ENCODE data around the gene CTDSP2. TPM values are rescaled to one million over a fixed set of nuclear protein-coding genes. Genes with fewer than 3 reads are reported as not detected.
"Not testable (repeated sequence)": the region's sequence is repeated elsewhere in the genome, so short reads cannot be mapped to it uniquely, and the experiment has no call there.

CTDSP2 gene
- total RNA-seq, 1 experiment from 2014 or later, result 44.0 TPM

DNA sequence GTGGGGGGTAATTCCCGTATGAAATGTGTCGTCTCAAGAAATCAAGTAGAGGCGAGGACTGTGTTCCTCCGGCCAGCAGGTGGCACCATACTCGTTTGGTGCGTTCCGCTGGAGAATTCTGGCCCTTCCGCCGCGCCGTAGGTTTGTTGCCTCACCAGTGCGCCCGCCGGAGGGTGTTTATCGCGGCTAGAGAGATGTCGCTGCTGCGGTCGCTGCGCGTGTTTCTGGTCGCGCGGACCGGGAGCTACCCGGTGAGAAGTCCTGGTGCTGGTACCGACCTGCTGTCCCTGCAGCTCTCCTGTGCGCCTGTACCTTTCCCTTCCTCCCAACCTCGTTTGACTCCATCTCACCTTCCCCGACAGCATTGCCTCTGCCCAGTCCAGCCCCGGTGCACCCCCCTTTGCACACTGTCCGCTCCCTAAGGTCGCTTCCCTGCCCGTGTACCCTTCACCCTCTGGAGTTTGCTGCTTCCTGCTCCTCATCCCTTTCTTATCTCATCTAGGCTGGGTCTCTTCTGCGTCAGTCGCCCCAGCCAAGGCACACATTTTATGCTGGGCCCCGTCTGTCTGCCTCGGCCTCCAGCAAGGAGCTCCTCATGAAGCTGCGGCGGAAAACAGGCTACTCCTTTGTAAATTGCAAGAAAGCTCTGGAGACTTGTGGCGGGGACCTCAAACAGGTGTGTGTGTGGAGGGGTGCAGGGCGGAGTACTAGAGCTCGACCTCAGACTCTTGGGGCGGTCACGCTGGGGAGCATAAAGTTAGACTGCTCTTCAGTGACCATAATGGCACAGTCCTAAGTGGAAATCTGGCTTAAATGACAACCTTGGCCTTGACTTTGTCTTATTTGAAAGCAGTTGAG, 63.7 kb downstream of the CTDSP2 start, which contains the start of gene TSFM:
Gene TSFM (plus strand): TSS at position 180 of the 858 bp plus-strand sequence. CDS start 15 bp downstream, at position 195.
- DNase-seq (ENCODE audit: low read depth), result peak; percentile 92

DNA sequence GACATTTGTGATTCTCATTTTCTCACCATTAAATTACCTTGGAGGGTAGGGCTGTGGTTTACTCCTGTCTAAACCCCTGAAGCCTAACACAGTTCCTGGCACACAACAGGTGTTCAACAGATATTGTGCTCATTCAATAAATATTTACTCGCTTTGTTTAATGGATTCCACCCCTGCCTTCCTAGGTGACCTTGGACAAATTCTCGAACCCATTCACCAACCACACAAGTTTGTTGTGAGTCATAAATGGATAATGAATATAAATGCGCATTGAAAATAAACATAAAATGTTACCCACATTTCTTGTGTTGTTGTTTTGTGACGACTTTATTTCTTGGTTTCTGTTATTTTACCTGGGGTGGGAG, 64.3 kb downstream of the CTDSP2 start:
- DNase-seq (ENCODE audit: low read depth), result no peak

DNA sequence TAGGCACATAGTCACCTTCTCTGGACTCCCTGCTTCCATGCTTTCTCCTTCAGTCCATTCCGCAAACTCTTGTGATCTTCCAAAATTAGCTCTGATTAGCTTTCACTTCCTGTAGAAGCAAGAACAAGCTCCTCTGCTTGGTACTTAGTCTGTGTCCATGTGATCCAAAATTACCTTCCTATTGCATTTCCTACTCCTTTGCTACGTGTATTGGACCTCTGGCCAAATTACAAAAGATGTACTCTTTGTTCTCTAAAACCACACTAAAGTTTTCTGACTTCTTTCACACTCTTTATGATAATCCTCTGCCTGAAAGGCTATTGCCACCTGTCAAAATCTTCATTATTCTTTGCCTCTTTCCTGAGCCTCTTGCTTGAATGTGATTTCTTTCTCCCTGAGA, 64.7 kb downstream of the CTDSP2 start:
- DNase-seq (ENCODE audit: low read depth), result no peak

DNA sequence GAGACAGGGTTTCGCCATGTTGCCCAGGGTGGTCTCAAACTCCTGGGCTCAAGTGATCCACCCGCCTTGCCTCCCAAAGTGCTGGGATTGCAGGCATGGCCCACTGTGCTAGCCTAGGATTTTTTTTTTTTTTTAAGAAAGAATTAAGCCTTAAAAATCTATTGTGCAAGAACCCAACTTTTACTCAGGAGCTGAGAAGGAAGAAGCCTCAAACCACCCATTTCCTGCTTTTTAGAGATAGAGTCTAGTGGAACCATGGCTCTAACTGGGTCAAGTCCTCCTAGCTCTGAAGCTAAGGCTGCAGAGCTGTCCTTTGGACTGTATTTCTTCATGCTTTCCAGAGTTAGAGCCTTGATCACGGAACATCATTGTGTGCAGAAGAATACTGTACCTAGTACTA, 65.3 kb downstream of the CTDSP2 start:
- no peak for DNase-seq (ENCODE audit: low read depth)

DNA sequence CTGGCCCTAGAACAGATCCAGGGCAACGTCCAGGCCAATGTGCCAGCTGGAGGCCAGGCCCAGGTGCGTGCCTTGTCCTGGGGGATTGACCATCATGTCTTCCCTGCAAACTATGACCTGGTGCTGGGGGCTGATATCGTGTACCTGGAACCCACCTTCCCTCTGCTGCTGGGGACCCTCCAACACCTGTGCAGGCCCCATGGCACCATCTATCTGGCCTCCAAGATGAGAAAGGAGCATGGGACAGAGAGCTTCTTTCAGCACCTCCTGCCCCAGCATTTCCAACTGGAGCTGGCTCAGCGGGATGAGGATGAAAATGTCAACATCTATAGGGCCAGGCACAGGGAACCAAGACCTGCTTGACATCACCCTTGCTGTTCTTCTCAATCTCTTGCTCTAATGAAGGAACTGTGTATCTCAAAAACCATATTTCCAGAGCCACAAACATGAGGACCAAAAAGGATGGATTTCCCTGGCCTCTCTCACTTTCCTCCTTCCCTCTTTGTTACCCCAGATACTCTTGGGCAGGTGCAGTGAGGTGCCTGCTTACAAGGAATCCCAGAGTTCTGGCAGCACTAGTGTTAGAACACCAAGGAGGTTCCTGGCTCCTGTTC, 66.1 kb downstream of the CTDSP2 start:
- DNase-seq (ENCODE audit: low read depth), result no peak

DNA sequence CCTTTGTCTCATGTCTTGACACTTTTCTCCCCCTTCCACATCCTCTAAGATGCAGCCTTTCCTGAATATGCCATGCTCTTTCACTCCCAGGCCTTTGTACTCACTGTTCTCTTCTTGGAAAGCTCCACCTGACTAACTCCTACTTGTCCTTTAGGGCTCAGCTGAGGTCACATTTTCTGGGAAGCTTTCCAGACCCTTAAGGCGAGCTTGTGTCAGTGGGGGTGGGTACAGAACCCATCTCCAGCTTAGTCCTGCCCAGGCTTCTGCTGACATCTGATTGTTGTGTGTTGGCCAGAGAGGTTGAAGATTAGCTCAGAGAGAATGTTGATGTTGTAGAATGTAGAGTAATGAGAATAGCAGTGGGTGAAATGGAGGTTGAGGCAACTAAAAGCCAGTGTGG, 66.8 kb downstream of the CTDSP2 start:
- DNase-seq (ENCODE audit: low read depth), result peak; percentile 19

DNA sequence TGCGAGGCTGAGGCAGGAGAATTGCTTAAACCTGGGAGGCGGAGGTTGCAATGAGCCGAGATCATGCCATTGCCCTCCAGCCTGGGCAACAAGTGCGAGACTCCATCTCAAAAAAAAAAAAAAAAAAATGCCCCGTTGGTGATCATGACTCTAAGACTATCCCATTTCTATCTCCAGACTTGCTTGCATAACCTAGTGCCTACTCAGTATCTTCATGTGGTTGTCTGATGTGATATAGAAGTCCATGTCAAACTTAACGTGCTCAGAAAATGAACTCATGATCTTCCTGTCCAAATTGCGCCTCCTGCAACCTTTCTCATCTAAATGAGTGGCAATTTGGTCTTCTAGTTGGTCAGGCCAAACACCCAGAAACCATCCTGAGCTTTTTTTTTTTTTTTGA, 68.6 kb downstream of the CTDSP2 start:
- no peak for DNase-seq (ENCODE audit: low read depth)

DNA sequence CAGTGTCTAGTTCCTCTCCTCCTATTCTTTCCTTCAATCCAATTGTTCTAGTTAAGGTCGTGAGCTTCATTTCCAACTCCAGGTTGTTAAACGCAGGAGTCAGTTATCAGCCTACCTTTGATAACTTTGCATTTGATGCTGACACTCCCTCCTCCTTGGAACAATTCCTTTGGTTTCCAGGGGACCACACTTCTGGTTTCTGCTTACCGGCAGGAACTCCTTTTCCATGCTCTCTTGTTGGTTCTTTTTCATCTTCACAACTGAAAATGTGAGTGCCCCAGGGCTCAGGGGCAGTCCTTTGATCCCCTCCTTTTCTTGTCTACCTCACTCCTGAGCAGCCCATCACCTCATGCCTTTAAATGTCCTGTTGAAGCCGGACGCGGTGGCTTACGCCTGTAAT, 69.2 kb downstream of the CTDSP2 start:
- no peak for DNase-seq (ENCODE audit: low read depth)

DNA sequence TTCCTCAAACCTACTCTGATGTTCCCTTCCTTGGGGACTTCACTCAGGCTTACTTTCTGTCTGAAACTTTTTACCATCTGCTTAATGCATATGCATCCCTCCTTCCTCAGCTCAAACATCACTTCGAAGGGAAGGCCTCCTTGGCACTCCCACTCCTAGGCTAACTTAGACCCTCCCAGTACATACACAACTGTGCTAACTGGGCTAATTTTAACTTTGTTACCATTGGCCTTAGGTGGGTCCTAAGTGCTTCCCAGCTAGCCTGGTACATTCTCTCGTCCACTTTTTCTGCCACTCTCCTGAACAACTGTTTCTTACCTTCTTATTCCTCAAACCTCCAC, 70.3 kb downstream of the CTDSP2 start:
- DNase-seq (ENCODE audit: low read depth), result no peak

DNA sequence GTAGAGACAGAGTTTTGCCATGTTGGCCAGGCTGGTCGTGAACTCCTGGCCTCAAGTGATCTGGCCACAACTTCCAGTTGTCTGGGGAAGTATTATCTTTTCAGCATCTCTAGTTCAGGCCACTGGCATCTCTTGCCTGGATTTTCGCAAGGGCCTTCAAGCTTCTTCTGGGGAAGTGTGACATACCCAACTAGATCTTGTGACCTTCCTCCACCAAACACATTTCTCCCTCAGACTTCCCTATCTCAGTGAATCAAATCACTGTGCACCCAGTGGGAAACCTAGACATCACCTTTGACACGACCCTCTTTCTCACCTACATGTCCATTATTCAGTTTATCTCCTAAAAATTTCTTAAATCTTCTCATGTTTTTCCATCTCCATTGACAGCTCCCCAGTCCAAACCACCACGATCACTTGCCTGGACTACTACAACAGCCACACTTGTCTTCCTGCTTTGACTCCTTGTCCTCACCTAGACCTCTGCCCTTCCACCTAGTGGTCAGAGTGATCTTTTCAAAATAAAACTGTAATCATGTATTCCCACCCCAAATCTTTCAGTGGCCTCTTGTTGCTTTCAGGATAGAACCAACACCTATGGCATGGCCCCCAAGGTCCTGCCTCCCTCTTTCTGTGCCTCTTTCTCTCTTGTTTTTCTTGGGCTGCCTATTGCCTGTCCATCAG, 70.8 kb downstream of the CTDSP2 start:
- no peak for DNase-seq (ENCODE audit: low read depth)

DNA sequence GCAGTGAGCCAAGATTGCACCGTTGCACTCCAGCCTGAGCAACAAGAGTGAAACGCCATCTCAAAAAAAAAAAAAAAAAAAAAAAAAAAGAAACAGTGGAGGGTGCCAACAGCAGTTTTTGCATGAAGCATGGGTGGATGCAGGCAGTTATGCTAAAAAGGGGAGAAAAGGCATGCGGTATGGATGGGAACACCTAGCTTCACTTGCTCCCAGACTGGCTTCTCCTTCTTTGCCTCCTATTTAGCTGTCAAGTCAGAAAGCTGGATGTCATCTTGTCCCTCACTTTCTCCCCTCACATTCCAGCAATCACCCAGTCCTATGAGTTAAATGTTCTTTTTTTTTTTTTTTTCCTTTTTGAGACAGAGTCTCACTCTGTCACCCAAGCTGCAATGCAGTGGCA, 71.5 kb downstream of the CTDSP2 start:
- DNase-seq (ENCODE audit: low read depth), result no peak

DNA sequence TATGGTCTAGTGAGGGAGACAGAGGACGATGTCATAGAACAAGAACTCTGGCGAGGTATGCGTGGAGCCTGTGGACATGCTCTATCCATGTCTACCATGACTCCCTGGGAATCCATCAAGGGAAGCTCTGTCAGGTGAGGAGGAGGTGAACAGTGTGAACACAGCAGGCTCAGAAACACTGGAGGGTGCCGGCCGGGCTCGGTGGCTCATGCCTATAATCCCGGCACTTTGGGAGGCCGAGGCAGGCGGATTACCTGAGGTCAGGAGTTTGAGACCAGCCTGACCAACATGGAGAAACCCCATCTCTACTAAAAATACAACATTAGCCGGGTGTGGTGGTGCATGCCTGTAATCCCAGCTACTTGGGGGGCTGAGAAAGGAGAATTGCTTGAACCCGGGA, 71.9 kb downstream of the CTDSP2 start:
- not testable (repeated sequence) for DNase-seq (ENCODE audit: low read depth)

DNA sequence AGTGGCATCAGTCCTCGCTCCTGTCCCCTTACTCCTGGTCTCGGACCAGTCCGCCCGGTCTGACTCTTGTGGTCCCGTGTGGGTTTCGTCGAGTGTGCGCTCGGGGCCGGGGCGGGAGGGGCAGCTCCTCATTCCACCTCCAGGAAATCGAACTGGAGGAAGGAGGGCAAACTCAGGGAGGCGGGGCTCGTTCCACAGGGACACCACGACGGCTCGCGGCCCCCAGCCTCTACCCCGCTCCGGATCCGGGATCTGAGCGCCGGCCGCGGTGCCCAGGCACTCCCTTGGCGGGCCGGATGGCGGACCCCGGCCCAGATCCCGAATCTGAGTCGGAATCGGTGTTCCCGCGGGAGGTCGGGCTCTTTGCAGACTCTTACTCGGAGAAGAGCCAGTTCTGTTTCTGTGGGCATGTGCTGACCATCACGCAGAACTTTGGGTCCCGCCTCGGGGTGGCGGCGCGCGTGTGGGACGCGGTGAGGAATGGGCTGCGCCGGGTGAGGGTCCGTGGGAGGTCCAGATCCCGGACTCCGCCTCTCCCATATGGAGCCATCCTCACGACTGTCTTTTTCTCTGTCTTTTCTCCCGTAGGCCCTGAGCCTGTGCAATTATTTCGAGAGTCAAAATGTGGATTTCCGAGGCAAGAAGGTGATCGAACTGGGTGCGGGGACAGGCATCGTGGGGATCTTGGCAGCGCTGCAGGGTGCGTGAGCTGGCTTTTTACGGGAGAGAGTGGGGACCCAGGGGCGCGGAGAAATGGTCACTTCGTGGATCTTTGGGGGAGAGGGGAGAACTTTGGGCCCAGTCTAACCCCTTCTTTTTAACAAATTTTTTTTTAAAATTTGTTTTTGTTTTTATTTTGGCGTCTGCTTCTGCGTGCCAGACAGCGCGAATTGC, 73.9 kb downstream of the CTDSP2 start, which contains the start of gene EEF1AKMT3:
Gene EEF1AKMT3 (plus strand): TSS at position 186 of the 894 bp plus-strand sequence. CDS start 111 bp downstream, at position 297.
- DNase-seq (ENCODE audit: low read depth), result peak; percentile 62

DNA sequence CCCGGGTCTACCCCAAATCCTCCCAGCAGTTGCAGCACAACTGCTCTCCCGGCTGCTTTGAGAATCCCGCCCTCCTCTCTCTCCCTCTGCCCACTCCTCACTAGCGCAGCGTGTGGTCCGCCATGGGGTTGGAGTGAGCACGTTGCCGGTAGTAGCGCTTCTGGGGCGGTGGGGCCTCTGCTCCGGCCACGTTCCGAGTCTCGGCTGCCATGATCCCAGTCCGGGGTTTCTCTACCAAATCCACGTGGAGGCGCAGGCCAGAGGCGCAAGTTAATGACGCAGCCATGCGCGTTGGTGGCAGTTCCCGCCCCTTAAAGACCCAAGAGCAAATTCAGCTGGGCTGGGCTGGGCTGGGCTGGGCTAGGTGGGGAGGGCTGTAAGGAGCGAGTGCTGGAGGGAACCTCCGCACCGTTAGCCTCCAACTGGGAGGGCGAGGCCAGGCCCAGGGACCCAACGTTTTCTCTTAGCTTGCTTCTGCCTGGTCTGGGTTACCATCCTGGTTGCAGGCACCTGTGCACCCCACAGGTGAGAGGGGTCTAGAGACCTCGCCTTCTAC, 74.6 kb downstream of the CTDSP2 start, which contains the start of gene METTL1:
Gene METTL1 (minus strand): TSS at position 233 of the 556 bp plus-strand sequence. CDS start 22 bp downstream, at position 211.
- peak; percentile 94 for DNase-seq (ENCODE audit: low read depth)

DNA sequence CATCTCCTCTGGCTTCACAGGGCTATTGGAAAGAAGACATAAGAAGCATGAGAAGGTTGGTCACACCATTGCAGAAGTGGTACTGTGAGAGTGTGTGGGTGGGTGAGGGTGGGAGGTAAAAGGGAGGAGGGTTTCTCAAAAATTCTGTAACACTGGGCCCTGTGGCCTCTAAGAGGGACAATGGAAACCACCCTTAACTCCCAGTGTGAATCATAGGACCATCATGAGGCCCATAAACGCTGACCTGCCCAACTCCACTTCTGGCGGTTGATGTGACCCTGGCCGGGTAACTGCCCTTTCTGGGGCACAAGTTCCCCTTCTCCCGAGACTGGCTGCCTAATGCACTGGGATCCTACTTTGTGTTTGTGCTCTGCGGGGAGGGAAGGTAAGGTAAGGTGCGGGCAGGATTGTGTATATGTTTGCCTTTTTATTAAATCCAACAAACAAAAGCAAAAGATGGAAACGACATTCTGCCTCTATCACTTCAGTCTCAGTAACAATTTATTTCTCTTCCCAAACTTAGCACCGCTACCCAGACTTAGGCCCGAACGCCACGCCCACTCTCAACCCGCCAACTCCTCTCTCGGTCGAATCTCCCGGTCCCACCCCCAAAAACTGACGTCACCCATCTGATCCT, 75.2 kb downstream of the CTDSP2 start:
- DNase-seq (ENCODE audit: low read depth), result peak; percentile 86

DNA sequence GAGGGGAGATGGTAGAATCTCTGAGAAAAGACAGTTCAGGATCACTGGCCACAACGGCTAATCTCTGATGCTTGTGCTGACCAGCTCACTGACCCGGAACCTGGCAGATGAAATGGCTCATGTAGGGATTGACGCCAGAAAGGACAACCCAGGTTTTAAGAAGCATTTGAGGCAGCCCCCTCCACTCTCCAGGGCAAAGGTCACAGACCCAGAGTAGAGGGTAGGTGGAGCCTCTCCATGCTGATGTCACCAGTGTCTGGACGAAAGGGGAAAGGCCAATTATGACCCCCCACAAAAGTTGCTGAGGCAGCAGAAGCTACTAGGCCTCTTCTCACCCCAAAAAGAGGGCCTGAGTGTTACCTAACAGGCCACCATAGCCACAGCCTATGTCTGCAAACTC, 75.8 kb downstream of the CTDSP2 start:
- DNase-seq (ENCODE audit: low read depth), result no peak
